Measurements from ENCODE around the gene ADAMTSL3.

Gene ADAMTSL3

GRCh38 chr15:83858820-83859505 lies 205.0 kb downstream of the ADAMTSL3 start:
- no peaks in the 10 kb centered on the region for H3K36me3 Mint-ChIP-seq
- H3K9me3 Mint-ChIP-seq, result no peaks in the 10 kb centered on the region
- H3K27ac Mint-ChIP-seq, result no peak overlapping the region
- DNase-seq, result no peak
- no peak overlapping the region for H3K4me3 Mint-ChIP-seq
- CTCF ChIA-PET, result no interaction called here
- H3K27me3 Mint-ChIP-seq, result no peaks in the 10 kb centered on the region
- H3K4me1 Mint-ChIP-seq, result no peaks in the 10 kb centered on the region

DNA sequence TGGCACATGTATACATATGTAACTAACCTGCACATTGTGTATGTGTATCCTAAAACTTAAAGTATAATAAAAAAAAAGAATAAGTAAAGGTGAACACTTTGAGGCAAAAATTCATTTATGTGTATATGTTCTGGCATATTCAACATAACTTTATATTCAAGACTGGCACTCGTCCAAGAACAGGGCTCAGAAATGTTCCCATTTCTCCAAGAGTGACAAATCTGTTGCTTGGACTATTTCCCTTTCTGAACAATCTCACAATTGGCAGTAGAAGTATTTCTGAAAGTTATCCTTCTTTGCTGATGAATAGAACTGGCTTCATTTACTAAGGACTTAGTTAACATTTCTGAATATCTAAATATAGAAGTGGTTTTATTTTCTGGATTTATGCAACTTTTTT lies 212.8 kb downstream of the ADAMTSL3 start:
- Mint-ChIP-seq H3K27ac (no peak overlapping the region), H3K27me3 (no peaks in the 10 kb centered on the region), H3K4me3 (no peak overlapping the region), H3K9me3 (no peaks in the 10 kb centered on the region), H3K4me1 (no peaks in the 10 kb centered on the region), H3K36me3 (no peaks in the 10 kb centered on the region)
- CTCF ChIA-PET, result no interaction called here
- DNase-seq, result no peak

DNA sequence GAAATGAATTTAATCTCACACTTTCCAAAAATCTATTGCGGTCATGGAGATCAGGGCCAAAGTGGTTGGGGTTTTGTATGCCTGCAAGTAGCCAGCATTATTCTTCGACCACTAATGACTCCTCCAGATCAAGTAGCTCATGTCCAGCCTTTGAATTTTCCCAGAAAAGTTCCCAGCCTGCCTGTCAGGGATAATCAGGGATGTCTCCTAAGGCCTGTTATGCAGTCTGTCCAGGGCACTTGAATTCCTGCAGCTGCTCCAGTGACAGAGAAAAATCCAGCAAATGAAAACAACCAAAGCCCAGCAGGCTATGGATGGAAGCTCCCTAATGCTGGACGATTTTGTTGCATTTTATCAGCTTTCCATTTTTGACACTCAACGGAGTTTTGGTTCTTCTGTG lies 215.4 kb downstream of the ADAMTSL3 start:
- no peak for DNase-seq
- Mint-ChIP-seq H3K27ac (no peak overlapping the region), H3K36me3 (no peaks in the 10 kb centered on the region), H3K9me3 (no peaks in the 10 kb centered on the region), H3K4me3 (no peak overlapping the region), H3K4me1 (no peaks in the 10 kb centered on the region), H3K27me3 (no peaks in the 10 kb centered on the region)
- CTCF ChIA-PET, result no interaction called here

DNA sequence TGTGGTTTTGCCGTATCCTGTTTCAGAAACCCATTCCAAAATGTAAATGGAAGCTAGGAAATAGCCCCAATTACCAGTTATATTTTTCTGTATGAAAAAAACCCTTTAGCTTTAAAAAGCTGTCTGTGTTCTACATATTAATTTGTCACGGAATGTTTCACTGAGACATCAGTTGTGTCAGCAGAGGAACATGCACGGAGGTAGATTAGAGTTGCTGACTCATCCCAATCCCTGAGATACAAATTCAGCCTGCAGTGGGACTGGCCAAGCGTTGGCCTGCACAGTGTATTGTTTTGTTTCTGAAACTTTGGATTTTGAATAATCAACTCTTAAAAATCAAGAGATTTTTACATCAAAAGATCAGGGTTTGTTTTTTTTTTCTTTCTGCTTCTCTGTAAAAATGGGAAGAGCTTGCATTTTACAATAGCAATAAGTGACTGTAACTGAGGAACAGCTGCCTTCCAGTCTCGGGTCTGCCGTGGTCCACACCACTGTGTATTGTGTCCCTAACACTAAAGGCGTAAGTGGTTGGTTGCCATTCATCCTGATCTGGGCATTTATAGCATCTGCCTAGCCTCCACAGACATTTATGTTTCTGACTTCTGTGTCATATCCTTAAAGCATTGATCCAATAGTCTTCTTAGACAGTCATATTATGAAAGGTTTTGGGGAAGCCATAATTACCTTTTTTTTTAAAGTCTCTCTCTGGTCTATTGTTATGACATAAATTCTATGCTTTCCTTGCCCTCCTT lies 218.1 kb downstream of the ADAMTSL3 start:
- no peak for DNase-seq
- no peaks in the 10 kb centered on the region for H3K9me3 Mint-ChIP-seq
- H3K27ac Mint-ChIP-seq, result no peak overlapping the region
- no peaks in the 10 kb centered on the region for H3K4me1 Mint-ChIP-seq
- no peaks in the 10 kb centered on the region for H3K36me3 Mint-ChIP-seq
- CTCF ChIA-PET, result no interaction called here
- no peak overlapping the region for H3K4me3 Mint-ChIP-seq
- H3K27me3 Mint-ChIP-seq, result no peaks in the 10 kb centered on the region

- H3K4me3 Mint-ChIP-seq, result no peak overlapping the region
- H3K9me3 Mint-ChIP-seq, result no peaks in the 10 kb centered on the region
- no peaks in the 10 kb centered on the region for H3K27me3 Mint-ChIP-seq
- H3K4me1 Mint-ChIP-seq, result no peaks in the 10 kb centered on the region
- CTCF ChIA-PET, result no interaction called here
- no peaks in the 10 kb centered on the region for H3K36me3 Mint-ChIP-seq
- no peak for DNase-seq
- no peak overlapping the region for H3K27ac Mint-ChIP-seq
Measured at GRCh38 chr15:83873966-83874365, 220.0 kb downstream of the ADAMTSL3 start.

DNA sequence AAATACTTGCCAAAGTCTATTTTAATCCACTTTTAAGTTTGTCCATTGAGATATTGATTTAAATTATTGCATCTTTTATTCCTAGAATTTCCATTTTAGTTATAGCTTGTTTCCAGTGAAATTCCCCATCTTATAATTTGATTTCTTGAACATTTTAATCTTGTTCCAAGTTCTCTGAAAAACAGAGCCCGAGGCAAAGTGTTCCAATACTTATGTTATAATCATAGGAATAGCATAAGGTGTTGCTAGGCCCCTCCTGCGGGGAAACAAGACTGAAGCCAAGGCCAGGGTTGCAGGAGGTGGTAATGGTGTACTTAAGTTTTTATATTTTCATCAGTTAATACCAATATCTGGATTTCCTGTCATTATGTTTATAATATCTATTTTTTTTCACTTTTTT lies 226.6 kb downstream of the ADAMTSL3 start:
- Mint-ChIP-seq H3K27ac (no peak overlapping the region), H3K4me3 (no peak overlapping the region), H3K36me3 (no peaks in the 10 kb centered on the region), H3K27me3 (no peaks in the 10 kb centered on the region), H3K9me3 (no peaks in the 10 kb centered on the region), H3K4me1 (no peaks in the 10 kb centered on the region)
- CTCF ChIA-PET, result no interaction called here
- DNase-seq, result no peak

DNA sequence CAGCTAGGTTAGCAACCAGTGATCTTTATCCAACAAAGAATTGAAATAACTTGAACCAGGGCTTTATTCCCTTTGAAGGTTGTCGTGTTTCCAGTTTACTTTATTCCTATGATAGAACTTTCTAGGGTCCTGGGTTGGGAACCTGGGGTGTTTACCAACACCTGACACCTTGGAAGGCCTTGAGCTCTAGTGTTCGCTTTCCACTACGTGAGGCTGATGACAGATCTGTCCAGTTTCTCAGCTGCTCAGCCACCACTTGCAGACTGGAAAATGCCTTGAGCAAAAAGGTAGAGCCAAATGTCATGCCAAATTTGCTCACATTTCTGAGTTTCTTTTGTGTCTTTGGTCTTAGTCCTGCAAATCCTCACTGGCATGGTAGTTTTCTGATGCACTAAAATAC lies 227.2 kb downstream of the ADAMTSL3 start:
- no peak for DNase-seq
- Mint-ChIP-seq H3K36me3 (no peaks in the 10 kb centered on the region), H3K4me1 (no peaks in the 10 kb centered on the region), H3K4me3 (no peak overlapping the region), H3K27ac (no peak overlapping the region), H3K9me3 (no peaks in the 10 kb centered on the region), H3K27me3 (no peaks in the 10 kb centered on the region)
- CTCF ChIA-PET, result no interaction called here

DNA sequence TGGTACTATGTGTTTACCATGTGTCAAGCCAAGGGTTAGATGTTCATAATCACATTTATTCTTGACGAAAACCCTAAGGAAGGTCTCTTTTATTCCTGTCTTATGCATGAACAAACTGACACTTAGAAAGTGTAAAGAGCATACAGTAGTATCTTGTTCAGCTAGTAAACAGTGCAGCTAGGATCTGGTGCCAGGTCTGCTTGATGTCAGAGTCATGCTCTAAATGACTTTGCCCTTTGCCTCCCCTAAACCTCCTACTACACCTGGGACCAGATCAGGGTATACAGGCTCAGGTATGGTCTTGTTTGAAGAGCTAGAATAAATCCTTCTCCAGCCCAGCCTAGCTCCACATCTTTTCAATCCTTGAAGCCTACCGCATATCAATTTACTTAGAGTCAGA lies 232.4 kb downstream of the ADAMTSL3 start:
- no peak overlapping the region for H3K27ac Mint-ChIP-seq
- H3K27me3 Mint-ChIP-seq, result no peaks in the 10 kb centered on the region
- no peaks in the 10 kb centered on the region for H3K36me3 Mint-ChIP-seq
- H3K4me3 Mint-ChIP-seq, result no peak overlapping the region
- no peak for DNase-seq
- no peaks in the 10 kb centered on the region for H3K9me3 Mint-ChIP-seq
- CTCF ChIA-PET, result no interaction called here
- H3K4me1 Mint-ChIP-seq, result no peaks in the 10 kb centered on the region

- no peak for DNase-seq
- Mint-ChIP-seq H3K9me3 (no peaks in the 10 kb centered on the region), H3K4me3 (no peak overlapping the region), H3K27ac (no peak overlapping the region), H3K36me3 (no peaks in the 10 kb centered on the region), H3K27me3 (no peaks in the 10 kb centered on the region), H3K4me1 (no peaks in the 10 kb centered on the region)
- CTCF ChIA-PET, result no interaction called here
Measured at GRCh38 chr15:83887404-83887803, 233.5 kb downstream of the ADAMTSL3 start.

GRCh38 chr15:83887961-83888360 lies 234.0 kb downstream of the ADAMTSL3 start:
- Mint-ChIP-seq H3K27me3 (no peaks in the 10 kb centered on the region), H3K36me3 (no peaks in the 10 kb centered on the region), H3K9me3 (no peaks in the 10 kb centered on the region), H3K27ac (no peak overlapping the region), H3K4me1 (no peaks in the 10 kb centered on the region), H3K4me3 (no peak overlapping the region)
- CTCF ChIA-PET, result no interaction called here
- DNase-seq, result no peak

- CTCF ChIA-PET, result no interaction called here
- Mint-ChIP-seq H3K4me3 (no peak overlapping the region), H3K27me3 (no peaks in the 10 kb centered on the region), H3K36me3 (no peaks in the 10 kb centered on the region), H3K27ac (no peak overlapping the region), H3K9me3 (no peaks in the 10 kb centered on the region), H3K4me1 (no peaks in the 10 kb centered on the region)
- DNase-seq, result no peak
Measured at GRCh38 chr15:83889995-83890394, 236.1 kb downstream of the ADAMTSL3 start.

DNA sequence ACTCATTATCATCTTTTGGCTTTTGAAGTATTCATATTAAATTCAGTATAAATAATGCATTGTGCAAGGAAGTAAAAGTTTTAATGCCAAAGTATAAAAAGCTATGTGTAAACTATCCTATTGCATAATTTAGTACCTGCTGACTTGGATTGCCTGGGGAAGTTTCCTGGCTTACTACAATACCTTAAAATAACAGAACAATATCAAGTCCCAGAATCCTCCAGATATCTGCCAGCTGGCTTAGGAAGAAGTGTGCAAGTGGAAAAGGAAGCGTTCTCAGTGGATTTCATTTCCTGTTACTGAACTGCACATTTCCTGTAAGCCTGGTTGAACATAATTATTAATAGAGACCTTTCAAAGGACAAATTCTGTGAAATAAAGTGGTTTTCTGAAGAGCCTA lies 236.7 kb downstream of the ADAMTSL3 start:
- Mint-ChIP-seq H3K36me3 (no peaks in the 10 kb centered on the region), H3K4me3 (no peak overlapping the region), H3K9me3 (no peaks in the 10 kb centered on the region), H3K4me1 (no peaks in the 10 kb centered on the region), H3K27ac (no peak overlapping the region), H3K27me3 (no peaks in the 10 kb centered on the region)
- DNase-seq, result no peak
- CTCF ChIA-PET, result no interaction called here

DNA sequence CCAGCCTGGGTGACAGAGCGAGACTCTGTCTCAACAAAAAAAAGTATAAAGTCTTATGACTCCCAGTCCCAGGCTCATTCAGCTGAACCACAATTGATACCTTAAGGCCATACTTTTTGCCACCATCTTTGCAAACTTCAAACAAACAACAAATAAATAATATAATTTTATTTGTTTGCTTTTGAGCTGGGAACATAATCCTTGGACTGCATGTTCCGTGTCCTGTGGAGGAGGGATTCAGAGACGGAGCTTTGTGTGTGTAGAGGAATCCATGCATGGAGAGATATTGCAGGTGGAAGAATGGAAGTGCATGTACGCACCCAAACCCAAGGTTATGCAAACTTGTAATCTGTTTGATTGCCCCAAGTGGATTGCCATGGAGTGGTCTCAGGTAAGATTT lies 238.6 kb downstream of the ADAMTSL3 start:
- Mint-ChIP-seq H3K27me3 (no peaks in the 10 kb centered on the region), H3K4me1 (no peaks in the 10 kb centered on the region), H3K27ac (no peak overlapping the region), H3K36me3 (no peaks in the 10 kb centered on the region), H3K4me3 (no peak overlapping the region), H3K9me3 (no peaks in the 10 kb centered on the region)
- CTCF ChIA-PET, result no interaction called here
- DNase-seq, result no peak

- H3K27ac Mint-ChIP-seq, result no peak overlapping the region
- H3K36me3 Mint-ChIP-seq, result no peaks in the 10 kb centered on the region
- H3K4me1 Mint-ChIP-seq, result no peaks in the 10 kb centered on the region
- CTCF ChIA-PET, result no interaction called here
- no peaks in the 10 kb centered on the region for H3K27me3 Mint-ChIP-seq
- DNase-seq, result no peak
- no peaks in the 10 kb centered on the region for H3K9me3 Mint-ChIP-seq
- no peak overlapping the region for H3K4me3 Mint-ChIP-seq
Measured at GRCh38 chr15:83893308-83893707, 239.4 kb downstream of the ADAMTSL3 start.

GRCh38 chr15:83897037-83897436 lies 243.1 kb downstream of the ADAMTSL3 start:
- Mint-ChIP-seq H3K4me3 (no peak overlapping the region), H3K27ac (no peak overlapping the region), H3K36me3 (no peaks in the 10 kb centered on the region), H3K4me1 (no peaks in the 10 kb centered on the region), H3K9me3 (no peaks in the 10 kb centered on the region), H3K27me3 (no peaks in the 10 kb centered on the region)
- CTCF ChIA-PET, result no interaction called here
- no peak for DNase-seq
